GM18520 (cell line): ENCODE measurements around the gene ABR.
"Not testable (repeated sequence)": the region's sequence is repeated elsewhere in the genome, so short reads cannot be mapped to it uniquely, and the experiment has no call there.

Experiments
- ATAC-seq: cut with Tn5 transposase; IDR thresholded peaks from one replicate; pipeline ENCODE4 v1.9.1; 2021; ENCODE audit not compliant: unreplicated experiment

The ABR gene

GRCh38 chr17:1122533-1123392, 57.0 kb downstream of the ABR start:
- ATAC-seq: no peak

- not testable (repeated sequence) for ATAC-seq
These were observed 58.4 kb downstream of the ABR start for GRCh38 chr17:1121442-1121817.

GRCh38 chr17:1120596-1121441, 59.0 kb downstream of the ABR start:
- no peak for ATAC-seq

- no peak for ATAC-seq
These were observed 59.9 kb downstream of the ABR start for GRCh38 chr17:1119924-1120323.

GRCh38 chr17:1116602-1117001, 63.2 kb downstream of the ABR start:
- ATAC-seq: no peak

- ATAC-seq: no peak
These were observed 66.9 kb downstream of the ABR start for GRCh38 chr17:1112875-1113274.

GRCh38 chr17:1111599-1112443, 68.0 kb downstream of the ABR start:
- ATAC-seq: no peak

- ATAC-seq: no peak
These were observed 68.8 kb downstream of the ABR start for GRCh38 chr17:1110862-1111598.

- ATAC-seq: no peak
These were observed 69.3 kb downstream of the ABR start for GRCh38 chr17:1110541-1110861.

GRCh38 chr17:1109606-1110540, 69.9 kb downstream of the ABR start:
- no peak for ATAC-seq

- ATAC-seq: no peak
These were observed 70.8 kb downstream of the ABR start for GRCh38 chr17:1108765-1109605.

GRCh38 chr17:1108478-1108764, 71.4 kb downstream of the ABR start:
- ATAC-seq: no peak

- ATAC-seq: no peak
These were observed 71.9 kb downstream of the ABR start for GRCh38 chr17:1107777-1108477.

- ATAC-seq: no peak
These were observed 72.6 kb downstream of the ABR start for GRCh38 chr17:1107083-1107776.

- ATAC-seq: no peak
These were observed 75.6 kb downstream of the ABR start for GRCh38 chr17:1104222-1104621.

- ATAC-seq: no peak
These were observed 79.4 kb downstream of the ABR start for GRCh38 chr17:1100382-1100781.

- no peak for ATAC-seq
These were observed 80.5 kb downstream of the ABR start for GRCh38 chr17:1099242-1099641.
